Measurements from ENCODE around the gene DLGAP4.

GRCh38 chr20:36305602-36306551 lies at the start of gene DLGAP4:
- TF ChIP-seq ZNF274 (IDR thresholded peaks at IDR 0.05; ENCODE audit: insufficient read depth, insufficient read length) (no peak), YY1 (IDR thresholded peaks at IDR 0.05; ENCODE audit: low read depth, low read length) (no peak), JUND (IDR thresholded peaks at IDR 0.05; ENCODE audit: low read depth, low read length) (no peak), USF2 (IDR thresholded peaks at IDR 0.05; ENCODE audit: borderline replicate concordance, low read depth, low read length) (no peak)

Data from GM12878 (cell line).